CD4-positive, alpha-beta T cell (primary cell): ENCODE results near the gene NDEL1. TPM values are rescaled to one million over a fixed set of nuclear protein-coding genes. Genes with fewer than 3 reads are reported as not detected.
A peak's percentile ranks its signal among the peaks of the same experiment; 100 is the strongest.

ENCODE experiments used
- ATAC-seq: fragments of 200-7000 bp; cut with Tn5 transposase; one replicate; pipeline ENCODE4 v1.10.0; 2022; ENCODE audit warnings: mild to moderate bottlenecking; ENCODE audit not compliant: poor library complexity
- CTCF ChIA-PET: fragments of 350-600 bp; sonication (Branson Sonifier 250); formaldehyde crosslinking; loops from one replicate; lab custom pipeline; 2021; ENCODE audit warnings: antibody characterized with exemption, inconsistent platforms; lab: Charles Lee
- POLR2A ChIA-PET: fragments of 350-600 bp; sonication (Branson Sonifier 250); formaldehyde crosslinking; loops from one replicate; lab custom pipeline; 2021; ENCODE audit warnings: antibody characterized with exemption, inconsistent platforms; lab: Charles Lee
- DNase-seq, 14 experiments: peaks; one replicate each; pipeline ENCODE4 v3.0.0-alpha.2; 2013 to 2020; ENCODE audit warnings: mixed read lengths in 2 of 14
- H3K27ac ChIP-seq, 2 donors: one replicate each; pipeline versions ENCODE4 v1.5.1 to v1.7.0; 2013; ENCODE audit warnings: low read length in 2 of 2, low read depth in 1 of 2, mild to moderate bottlenecking in 1 of 2
- H3K27me3 ChIP-seq, 2 experiments: 1 replicate in 1 of 2; 2 replicates in 1 of 2; pipeline versions ENCODE4 v1.6.1 to v1.7.0; 2013; ENCODE audit warnings: low read length in 2 of 2, control low read depth in 1 of 2, mild to moderate bottlenecking in 1 of 2, moderate library complexity in 1 of 2; ENCODE audit not compliant: insufficient read depth in 2 of 2, control insufficient read depth in 1 of 2
- H3K36me3 ChIP-seq: one replicate; pipeline ENCODE4 v1.6.1; 2013; ENCODE audit warnings: low read length, control low read depth; ENCODE audit not compliant: insufficient read depth
- H3K4me1 ChIP-seq: one replicate; pipeline ENCODE4 v1.6.1; 2013; ENCODE audit warnings: low read length, control low read depth; ENCODE audit not compliant: insufficient read depth
- H3K4me3 ChIP-seq: one replicate; pipeline ENCODE4 v1.5.1; 2013; ENCODE audit warnings: mild to moderate bottlenecking, low read length, moderate library complexity
- H3K9me3 ChIP-seq, 2 experiments: 1 replicate in 1 of 2; 2 replicates in 1 of 2; pipeline versions ENCODE4 v1.6.1 to v1.7.0; 2013; ENCODE audit warnings: low read length in 2 of 2, mild to moderate bottlenecking in 2 of 2, control low read depth in 1 of 2, moderate library complexity in 1 of 2; ENCODE audit not compliant: control insufficient read depth in 1 of 2, insufficient read depth in 1 of 2
- H3K27ac Mint-ChIP-seq: one replicate; pipeline ENCODE4 v1.8.0; 2020; ENCODE audit warnings: mixed read lengths
- H3K27me3 Mint-ChIP-seq: one replicate; pipeline ENCODE4 v1.8.0; 2021; ENCODE audit warnings: mixed read lengths
- H3K36me3 Mint-ChIP-seq: one replicate; pipeline ENCODE4 v1.8.0; 2021; ENCODE audit warnings: low read depth, mixed read lengths
- H3K4me1 Mint-ChIP-seq: one replicate; pipeline ENCODE4 v1.8.0; 2021; ENCODE audit warnings: low read depth, mixed read lengths
- H3K4me3 Mint-ChIP-seq: one replicate; pipeline ENCODE4 v1.8.0; 2020; ENCODE audit warnings: mild to moderate bottlenecking, mixed read lengths
- H3K9me3 Mint-ChIP-seq: one replicate; pipeline ENCODE4 v1.8.0; 2020; ENCODE audit warnings: mixed read lengths
- intact Hi-C, 2 experiments: fragments of 100-400 bp; cut with DNase I in 1 of 2; cut with micrococcal nuclease in 1 of 2; formaldehyde crosslinking; loops; one replicate each; pipeline versions ENCODE4 v1.15.1 to v1.9.0; 2023 to 2025; cut with DNase I, micrococcal nuclease
- total RNA-seq, 174 experiments: library from RNA in 2 of 174; stranded (reverse) in 2 of 174; gene quantifications; one replicate each; pipeline ENCODE4 v1.2.3 and lab custom pipeline; 2021 to 2026
- TF ChIP-seq, protein P1 (sequence below): fragments of 200-600 bp; IDR thresholded peaks from one replicate; pipeline ENCODE4 v1.8.0; 2022; ENCODE audit warnings: antibody characterized with exemption, mild to moderate bottlenecking

NDEL1 gene
- total RNA-seq, 2 experiments from 2014 or later: 300 to 313 TPM

DNA sequence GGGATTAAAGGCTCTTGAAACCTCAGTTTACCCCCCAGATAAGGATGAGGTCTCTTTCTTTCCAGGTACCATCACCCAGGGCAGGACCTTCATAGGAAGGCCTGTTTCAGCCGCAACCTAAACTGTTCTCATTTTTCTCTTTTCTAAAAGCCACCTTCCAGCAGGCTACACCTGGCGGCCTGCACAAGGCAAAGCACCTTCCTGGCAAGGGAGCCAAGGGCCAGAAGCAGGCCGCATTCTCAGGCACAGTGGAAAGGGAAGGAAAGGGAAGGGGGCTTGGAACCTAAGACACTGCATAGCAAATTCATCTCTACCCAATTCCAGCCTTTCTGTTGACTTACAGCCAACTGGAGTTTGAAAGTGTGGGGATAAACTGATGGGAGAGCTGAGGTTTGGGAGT is 8.9 kb upstream of the NDEL1 start:
- Mint-ChIP-seq H3K27me3 (peaks cover 29% of the 10 kb centered on the region), H3K9me3 (no peaks in the 10 kb centered on the region), H3K36me3 (no peaks in the 10 kb centered on the region), H3K4me1 (no peaks in the 10 kb centered on the region), H3K4me3 (no peak overlapping the region), H3K27ac (no peak overlapping the region)
- ChIA-PET CTCF (no interaction called here), POLR2A (no interaction called here)
- Histone ChIP-seq H3K27me3 (no peaks in the 10 kb centered on the region), H3K9me3 (no peaks in the 10 kb centered on the region), H3K36me3 (no peaks in the 10 kb centered on the region), H3K4me3 (no peak overlapping the region), H3K4me1 (no peaks in the 10 kb centered on the region), H3K27ac (no peak overlapping the region)
- DNase-seq (no peak), ATAC-seq (no peak)
- TF ChIP-seq, protein P1, sequence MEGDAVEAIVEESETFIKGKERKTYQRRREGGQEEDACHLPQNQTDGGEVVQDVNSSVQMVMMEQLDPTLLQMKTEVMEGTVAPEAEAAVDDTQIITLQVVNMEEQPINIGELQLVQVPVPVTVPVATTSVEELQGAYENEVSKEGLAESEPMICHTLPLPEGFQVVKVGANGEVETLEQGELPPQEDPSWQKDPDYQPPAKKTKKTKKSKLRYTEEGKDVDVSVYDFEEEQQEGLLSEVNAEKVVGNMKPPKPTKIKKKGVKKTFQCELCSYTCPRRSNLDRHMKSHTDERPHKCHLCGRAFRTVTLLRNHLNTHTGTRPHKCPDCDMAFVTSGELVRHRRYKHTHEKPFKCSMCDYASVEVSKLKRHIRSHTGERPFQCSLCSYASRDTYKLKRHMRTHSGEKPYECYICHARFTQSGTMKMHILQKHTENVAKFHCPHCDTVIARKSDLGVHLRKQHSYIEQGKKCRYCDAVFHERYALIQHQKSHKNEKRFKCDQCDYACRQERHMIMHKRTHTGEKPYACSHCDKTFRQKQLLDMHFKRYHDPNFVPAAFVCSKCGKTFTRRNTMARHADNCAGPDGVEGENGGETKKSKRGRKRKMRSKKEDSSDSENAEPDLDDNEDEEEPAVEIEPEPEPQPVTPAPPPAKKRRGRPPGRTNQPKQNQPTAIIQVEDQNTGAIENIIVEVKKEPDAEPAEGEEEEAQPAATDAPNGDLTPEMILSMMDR: no peak
- intact Hi-C loops: no loop called here

DNA sequence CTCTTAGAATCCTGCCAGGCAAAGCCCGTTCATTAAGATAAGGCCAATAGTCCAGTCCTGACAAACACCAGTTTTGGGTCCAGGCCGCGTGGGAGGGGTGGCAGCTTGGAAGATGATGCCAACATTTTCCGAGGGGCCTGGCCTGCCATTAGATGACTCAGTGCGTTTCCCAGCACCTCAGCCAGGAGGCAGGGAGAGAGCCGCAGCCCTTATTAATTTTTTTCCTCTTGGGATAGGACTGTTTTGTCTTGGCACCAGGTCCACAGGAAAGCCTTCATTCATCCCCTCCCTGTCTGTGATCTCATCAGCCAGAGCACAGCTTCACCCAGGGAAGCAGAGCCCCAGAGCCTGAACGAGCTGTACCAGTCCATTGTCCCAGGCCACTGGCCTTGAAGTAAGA is 4.7 kb upstream of the NDEL1 start:
- H3K27ac ChIP-seq: no peak overlapping the region
- no peaks in the 10 kb centered on the region for H3K9me3 ChIP-seq
- CTCF ChIA-PET: no interaction called here
- no peak overlapping the region for H3K4me3 Mint-ChIP-seq
- ATAC-seq: no peak
- peaks cover 6% of the 10 kb centered on the region for H3K4me1 Mint-ChIP-seq
- no peak overlapping the region for H3K4me3 ChIP-seq
- TF ChIP-seq, protein P1: no peak
- H3K27me3 Mint-ChIP-seq: peaks cover 10% of the 10 kb centered on the region
- POLR2A ChIA-PET: no interaction called here
- H3K27me3 ChIP-seq: no peaks in the 10 kb centered on the region
- H3K36me3 Mint-ChIP-seq: peaks cover 8% of the 10 kb centered on the region
- no peaks in the 10 kb centered on the region for H3K9me3 Mint-ChIP-seq
- DNase-seq: no peak
- no peak overlapping the region for H3K27ac Mint-ChIP-seq
- intact Hi-C loops: loop anchor here in 1 of 2 experiments (10.0 kb wide), 3 partner anchors 524 to 1416 kb away; partner anchors contain the start of genes CFAP52, RNASEK and STX8
- H3K4me1 ChIP-seq: peaks cover 6% of the 10 kb centered on the region
- no peaks in the 10 kb centered on the region for H3K36me3 ChIP-seq

DNA sequence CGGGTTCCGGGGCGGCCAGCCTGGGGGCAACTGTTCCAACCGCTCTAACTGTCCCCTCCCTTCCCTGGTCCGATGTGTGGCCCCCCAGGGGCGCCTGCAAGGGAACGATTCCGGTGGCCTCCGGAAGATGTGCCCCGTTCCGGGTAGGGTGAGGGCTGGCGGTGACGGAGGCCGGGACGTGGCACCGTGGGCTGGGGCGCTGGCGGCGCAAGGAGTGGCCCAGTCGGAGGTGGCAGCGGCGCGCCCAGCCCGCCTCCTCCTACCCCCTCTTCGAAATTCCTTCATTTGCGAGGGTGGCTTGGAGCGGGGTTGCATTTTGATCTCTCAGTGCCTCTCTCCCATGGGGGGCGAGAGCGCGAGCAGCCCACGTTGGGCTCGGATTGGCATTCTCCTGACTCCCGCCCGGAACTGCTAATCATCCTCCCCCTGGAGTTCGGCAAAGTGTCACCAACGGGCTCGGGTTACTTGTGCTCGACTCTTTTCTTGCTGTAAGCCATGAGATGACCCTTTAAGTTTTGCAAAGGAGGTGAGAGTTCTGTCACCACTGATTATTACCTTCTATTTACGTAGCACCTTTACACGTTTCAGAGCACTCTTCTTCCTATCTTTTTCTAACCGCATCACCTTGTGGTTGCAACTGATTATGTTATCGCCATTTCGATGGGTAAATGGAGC is 622 bp downstream of the NDEL1 start:
- H3K4me3 Mint-ChIP-seq: peak overlapping the region; percentile 95
- H3K4me1 Mint-ChIP-seq: peaks cover 52% of the 10 kb centered on the region
- H3K27me3 Mint-ChIP-seq: no peaks in the 10 kb centered on the region
- Histone ChIP-seq H3K27me3 (no peaks in the 10 kb centered on the region), H3K36me3 (peaks cover 14% of the 10 kb centered on the region), H3K4me1 (peaks cover 25% of the 10 kb centered on the region), H3K27ac (peak overlapping the region; percentile 97 to 98), H3K9me3 (no peaks in the 10 kb centered on the region), H3K4me3 (peak overlapping the region; percentile 78)
- peak; percentile 34 to 80 (median 52) for DNase-seq
- peak; percentile 50 for ATAC-seq
- intact Hi-C loops: loop anchor here in 1 of 2 experiments (10.0 kb wide), 3 partner anchors 518 to 1422 kb away; partner anchors contain the start of genes CFAP52, RNASEK and STX8
- TF ChIP-seq, protein P1: no peak
- H3K9me3 Mint-ChIP-seq: no peaks in the 10 kb centered on the region
- CTCF ChIA-PET: interaction anchor here (0.9 to 1.9 kb wide), 4 partner anchors 26 to 60 kb away, joined by 3 to 8 read pairs (median 6); partner anchors contain the start of genes KRABD2 and RPL26
- peak overlapping the region; percentile 98 for H3K27ac Mint-ChIP-seq
- H3K36me3 Mint-ChIP-seq: peaks cover 41% of the 10 kb centered on the region
- POLR2A ChIA-PET: interaction anchor here (0.6 to 2.5 kb wide), 21 partner anchors 10 to 1028 kb away, joined by 3 to 20 read pairs (median 4); partner anchors contain the start of genes ATP1B2, BORCS6, CTC1 and KRABD2
